MV-4-11 (cell line): ENCODE results near the gene CTU2.
A peak's percentile ranks its signal among the peaks of the same experiment; 100 is the strongest.

Source experiments
- DNase-seq: peaks from one replicate; lab custom pipeline; 2025; lab: John Stamatoyannopoulos, UW

The CTU2 gene

DNA sequence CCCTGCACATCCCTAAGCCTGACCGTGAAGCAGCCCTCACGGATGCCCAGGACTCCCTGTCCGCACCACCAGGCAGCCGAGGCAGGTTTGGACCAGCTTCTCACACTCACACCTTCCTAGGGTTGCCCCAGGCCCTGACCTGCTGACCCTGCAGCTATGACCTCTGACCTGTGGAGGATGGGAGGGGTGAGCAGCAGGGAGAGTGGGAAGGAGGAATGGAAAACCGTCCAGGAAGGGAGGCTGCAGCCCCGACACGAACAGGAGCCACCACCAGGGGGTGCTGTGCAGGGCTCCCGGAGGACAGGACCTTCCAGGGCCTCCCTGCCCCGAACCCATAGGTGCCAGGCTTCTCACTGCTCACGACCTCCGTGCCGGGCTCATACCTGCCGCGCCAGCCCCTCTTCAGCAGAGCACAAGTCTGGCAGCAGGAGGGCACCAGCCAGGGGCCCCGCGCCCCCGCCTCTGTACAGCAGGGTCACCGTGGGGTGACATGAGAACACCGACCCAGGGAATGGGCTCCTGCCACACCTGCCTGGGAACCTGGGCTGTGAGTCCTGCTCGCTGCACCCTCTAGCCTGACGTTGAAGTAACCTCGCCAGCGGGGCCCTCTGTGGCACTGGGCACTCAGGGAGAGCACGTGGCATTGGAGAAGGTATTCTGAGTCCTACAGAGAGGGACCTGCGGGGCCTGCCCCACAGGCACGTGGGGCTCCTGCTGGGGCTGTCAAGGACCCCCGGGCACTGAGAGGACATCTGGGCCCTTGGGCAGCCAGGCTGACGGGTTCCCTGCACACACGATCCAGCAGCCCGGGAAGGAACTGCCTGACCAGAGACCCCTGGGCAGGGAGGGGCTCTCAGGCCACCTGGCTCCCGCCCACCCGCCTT is 37.6 kb downstream of the CTU2 start:
- DNase-seq, result no peak

DNA sequence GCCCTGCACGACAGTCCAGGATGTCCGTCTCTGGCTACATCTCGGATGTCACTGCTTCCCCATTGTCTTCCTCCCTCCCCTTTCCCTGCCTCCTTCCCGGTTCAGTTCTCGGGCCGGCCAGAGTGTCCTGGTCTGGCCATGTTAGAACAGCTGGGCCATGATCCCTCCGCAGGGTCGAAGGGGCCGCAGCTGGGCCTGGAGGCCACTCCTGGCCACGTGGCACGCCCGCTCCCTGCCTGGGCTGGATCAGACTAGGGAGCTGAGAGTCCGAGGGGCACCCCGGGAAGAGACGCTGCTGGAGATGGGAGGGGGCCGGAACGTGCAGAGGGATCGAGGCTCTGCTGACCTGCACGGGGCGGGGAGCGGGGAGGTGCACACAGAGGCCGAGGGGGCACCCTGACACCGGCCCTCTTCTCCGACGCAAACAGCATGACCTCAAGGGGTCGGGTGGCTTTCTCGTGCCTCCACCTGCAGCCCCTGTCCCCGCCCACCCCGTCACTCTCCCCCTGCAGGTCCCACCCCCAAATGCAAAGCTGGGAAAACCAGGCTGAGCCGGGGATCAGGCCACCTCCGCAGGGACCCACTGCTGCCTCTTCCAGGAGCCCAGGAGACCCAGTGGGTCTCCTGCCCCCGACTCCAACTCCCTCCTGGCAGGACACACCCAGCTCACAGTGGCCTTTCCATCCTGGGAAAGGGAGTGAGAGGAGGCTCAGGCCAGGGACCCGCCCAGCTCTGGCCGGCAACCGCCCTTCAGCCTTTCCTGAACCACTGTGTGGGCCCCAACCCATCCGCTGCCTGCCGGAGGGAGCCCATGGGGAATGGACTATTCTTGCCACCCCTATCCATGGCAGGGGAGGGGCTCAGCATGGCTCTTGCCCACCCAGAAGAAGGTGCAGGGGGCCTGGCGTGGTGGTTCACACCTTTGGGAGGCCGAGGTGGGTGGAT is 38.5 kb downstream of the CTU2 start:
- no peak for DNase-seq

DNA sequence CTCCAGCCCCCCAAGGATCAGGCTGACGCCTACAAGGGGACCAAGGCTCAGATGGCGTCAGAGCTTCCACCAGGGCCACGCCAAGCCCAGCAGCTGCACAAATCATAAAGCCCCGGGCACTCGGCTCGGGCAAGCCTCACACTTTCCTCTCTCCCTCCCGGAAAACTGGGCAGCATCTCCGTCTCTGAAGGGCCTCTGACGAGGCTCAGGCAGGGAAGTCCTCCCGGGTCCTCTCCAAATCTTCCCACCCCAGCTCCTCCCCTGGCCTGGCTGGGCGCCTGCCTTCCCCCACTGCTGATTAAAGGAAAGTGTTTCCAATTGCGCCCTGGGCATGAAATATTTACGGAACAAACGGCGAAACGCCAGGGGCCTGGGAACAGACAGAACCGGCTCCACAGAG is 40.2 kb downstream of the CTU2 start:
- DNase-seq, result no peak

DNA sequence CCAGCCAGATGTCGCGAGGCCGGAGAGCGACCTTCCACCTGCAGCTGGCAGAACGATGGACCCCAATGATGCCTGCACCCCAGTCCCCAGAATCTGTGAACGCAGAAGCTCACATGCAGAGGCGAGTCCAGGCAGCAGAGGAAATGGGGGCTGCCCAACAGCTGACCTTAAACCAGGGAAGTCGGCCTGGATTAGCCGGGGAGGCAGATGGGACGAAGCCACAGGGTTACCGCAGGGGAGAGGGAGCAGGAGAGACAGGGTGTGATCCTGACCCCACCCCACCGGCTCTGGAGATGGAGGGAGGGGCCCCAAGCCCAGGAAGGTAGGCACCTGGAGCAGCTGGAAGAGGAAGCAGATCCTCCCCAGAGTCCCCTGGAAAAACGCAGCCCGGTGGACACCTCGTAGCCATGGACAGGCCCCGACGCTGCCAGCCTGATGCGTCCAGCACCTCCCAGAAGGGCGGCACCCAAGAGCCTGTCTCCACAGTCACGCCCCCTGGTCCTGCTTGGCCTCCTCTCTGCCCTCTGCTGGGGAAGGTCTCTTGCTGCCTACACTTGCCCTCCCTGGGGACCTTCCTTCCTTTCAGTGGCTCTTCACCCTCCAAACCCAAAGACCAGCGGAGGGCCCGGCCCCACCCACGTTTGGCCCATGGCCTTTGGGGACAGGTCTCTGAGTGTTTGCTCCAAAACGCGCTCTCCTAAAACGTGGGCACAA is 41.4 kb downstream of the CTU2 start:
- peak; percentile 56 for DNase-seq

DNA sequence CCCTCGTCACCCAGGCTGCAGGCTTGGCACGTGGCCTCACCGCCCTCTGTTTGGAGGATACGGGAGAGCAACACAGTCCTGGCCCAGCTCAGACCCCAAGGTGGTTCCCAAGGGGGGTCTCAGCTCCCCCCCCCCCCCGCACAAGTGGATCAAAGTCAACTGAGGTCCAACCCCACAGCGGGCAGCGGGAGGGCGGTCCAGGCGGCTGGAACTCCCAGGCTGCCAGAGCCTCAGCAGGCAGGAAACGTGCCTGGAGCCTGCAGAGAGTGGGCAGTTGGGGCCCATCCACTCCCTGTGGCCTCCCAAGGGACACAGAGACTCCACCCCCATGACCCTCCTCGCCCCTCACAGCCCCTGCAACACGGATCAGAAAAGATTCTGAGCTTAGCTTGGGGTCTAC is 42.1 kb downstream of the CTU2 start:
- no peak for DNase-seq

DNA sequence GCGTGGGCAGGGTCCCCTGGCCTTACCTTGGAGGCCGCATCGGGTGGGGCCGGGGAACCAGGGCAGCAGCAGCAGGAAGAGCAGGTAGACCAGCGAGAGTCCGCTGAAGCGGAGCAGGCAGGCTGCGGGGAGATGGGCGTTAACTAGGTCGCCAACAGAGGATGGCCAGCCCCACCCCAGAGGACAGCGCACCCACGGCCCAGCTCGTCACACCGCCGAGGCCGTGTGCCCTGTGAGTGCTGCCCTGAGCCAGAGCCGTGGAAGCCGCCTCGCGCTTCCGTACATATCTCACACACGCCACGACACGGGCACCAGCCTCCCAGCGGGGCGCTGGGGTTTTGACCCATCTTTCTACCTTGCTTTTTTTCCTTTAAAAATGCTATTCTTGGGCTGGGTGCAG is 43.1 kb downstream of the CTU2 start:
- no peak for DNase-seq

DNA sequence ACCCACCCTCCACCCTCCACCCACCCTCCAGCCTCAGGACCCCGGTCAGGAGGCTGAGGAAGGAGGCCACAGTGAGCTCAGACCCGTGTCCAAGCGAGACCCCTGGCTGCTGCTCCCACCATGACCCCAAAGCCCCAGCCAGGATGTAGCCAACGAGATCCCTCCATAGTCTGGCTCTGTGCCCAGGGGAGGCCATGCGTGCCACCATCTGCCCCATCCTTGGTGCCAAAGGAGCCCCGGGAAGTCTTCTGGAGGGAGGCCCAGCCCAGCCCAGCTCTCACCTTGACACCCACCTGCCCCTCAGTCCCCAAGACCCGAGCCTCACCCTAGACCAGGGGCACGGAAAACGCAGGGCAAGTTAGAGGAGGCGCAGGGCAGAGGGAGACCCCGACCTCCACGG is 44.6 kb downstream of the CTU2 start:
- no peak for DNase-seq

DNA sequence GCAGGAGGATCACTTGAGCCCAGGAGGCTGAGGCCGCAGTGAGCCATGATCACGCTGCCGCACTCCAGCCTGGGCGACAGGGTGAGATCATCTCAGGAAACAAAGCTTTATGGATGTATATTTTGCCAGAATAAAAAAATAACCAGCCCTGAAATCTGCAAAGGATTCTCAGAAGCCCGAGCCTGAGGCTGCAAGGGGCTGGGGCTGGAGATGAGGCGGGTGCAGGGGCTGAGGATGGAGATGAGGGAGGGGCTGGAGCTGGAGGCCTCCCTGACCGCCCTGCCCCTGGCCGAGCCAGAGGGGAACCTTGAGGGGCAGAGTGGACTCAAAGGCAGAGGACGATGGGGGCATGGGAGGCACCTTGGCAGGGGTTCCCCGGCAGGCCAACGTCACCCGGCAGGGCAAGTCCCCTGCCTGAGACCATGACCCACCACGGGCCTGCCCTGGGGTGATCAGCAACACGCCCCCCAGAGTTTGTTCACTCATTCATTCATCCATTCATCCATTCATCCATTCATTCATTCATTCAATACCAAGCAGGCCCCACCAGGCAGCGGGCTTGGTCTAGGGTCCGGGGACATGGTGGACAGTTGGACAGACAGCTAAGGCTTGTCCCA is 46.2 kb downstream of the CTU2 start:
- no peak for DNase-seq

DNA sequence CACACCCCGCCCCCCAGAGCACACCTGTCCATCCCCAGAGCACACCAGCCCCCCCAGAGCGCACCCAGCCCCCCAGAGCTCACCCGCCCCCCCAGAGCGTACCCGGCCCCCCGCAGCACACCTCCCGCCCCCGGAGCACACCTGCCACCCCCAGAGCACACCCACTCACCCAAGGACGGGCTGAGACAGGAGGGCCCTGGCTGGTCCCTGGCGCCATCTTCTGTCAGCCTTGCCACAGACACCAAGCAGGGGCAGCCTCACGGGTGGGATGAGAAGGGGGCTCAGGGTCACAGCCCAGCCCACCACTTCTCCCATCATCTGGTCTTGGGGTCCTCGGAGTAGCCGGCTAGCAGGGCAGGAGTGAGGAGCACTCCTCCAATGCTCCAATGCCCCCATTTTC is 46.9 kb downstream of the CTU2 start:
- no peak for DNase-seq

DNA sequence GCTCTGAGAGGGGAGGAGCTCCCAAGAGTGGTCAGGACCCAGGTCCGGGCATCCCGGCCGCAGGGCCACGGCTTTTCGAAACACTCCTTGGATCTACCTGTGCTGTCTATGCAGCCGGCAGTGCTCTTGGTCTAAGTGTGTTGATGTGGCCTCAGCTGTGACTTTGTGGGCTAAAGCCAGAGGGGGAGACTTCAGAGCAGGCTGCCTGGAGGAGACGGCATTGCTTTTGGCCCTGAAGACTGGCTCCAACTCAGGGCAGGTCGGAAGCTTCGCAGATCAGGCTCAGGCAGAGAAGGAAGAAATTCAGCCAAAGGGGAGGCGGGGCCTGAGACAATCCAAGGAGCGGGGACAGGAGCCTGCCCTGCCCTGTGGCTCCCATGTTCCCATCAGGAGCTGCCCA is 47.3 kb downstream of the CTU2 start:
- no peak for DNase-seq

DNA sequence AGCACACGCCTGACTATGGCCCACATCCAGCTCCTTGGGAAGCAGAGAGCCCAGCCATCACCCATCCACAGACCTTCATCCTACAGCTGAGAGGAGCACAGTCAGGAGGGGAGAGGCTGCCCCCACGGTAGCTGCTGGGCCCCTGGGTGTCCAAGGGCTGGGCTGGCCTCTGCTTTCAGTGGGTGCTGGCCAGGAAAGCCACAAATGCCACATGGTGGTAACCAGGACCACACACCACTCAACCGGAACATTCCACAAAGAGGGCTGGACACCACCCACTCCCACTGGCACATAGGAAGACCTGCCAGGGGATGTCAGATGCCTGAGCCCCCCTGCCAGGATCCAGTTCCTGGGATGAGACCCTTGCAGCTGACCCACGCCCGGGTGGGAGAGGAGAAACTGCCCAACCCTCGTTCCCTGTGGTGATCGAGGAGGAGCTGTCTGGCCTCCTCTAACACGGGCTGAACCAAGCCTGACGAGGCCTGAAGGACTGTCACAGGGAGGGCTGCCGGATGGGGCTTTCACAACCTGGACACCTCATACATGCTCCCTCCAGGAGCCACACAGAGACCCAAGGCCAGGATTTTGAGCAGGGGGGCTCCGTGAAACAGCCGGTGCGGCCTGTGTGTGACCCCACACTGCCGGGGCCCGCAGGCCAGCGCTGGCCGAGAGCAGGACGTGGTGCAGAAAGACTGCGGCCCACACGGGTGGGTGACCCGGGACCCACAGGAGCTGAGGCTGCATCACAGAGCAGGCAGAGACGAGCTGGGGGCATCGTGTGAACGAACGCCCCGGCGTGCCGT is 48.0 kb downstream of the CTU2 start:
- DNase-seq, result no peak

DNA sequence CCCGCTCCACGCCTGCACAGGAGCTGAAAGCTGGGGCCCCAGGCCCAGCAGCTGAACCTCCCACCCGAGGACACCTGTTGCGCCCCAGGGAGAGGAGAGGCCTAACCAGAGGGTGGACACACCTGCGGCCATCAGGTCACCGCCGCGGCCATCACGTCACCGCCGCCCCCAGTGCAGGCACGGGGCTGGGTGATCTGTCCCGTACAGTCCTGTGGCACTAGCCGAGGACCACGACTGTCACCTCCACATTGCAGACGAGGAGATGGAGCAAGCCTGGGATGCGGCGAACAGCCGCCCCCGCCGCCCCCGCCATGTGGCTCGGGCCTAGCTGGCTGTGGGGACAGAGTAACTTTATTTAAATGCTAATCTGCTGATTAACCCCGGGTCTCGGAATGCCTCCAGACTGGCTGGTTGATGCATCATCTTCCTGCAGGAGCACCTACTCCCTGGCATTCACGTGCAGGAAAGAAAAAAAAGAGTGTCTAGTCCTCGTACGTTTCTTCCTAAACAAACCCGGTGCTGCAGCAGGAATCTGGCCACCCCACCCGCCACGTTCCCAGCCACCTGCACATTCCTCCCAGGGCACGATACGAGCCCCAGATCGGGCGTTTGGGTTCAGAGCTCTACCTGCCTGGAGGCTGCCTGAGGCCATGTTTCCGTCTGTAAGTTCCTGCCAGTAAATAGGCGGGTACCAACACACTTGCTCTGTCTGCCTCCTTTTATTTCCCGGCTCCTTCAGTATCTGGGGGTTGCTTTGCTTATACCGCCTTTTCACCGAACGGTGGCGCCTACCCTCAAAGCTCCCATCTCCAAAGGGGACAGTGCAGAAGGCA is 48.8 kb downstream of the CTU2 start:
- DNase-seq, result no peak

DNA sequence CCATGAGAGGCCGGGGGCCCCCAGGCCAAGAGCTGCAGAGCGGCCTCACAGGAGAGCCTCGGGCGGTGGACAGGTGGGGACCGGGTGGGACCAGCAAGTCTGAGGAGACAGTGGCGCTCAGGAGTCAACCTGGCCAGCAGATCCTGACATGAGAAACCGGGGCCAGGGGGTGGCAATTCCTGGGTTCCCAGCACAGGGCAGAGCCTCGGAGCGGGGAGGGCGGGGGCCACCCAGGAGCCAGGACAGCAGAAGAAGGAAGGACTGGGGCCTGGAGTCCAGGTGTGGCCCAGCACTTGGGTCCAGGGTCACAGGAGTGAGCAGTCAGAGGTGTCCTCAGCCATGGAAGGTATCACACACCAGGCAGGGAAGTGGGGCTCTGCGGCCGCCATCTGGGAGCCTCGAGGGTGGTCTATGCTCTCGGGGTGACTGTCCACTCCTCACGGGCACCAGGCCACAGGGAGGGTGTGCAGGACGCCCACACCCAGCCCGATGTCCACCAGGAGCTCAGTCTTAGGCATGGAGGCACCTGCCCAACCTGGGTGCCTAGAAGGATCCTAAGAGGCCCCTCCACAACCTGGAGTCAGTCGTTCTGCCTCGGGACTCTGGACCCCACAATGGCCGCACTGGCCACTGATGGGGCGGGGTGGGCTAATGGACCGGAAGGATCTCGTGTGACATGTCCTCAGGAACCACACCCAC is 49.6 kb downstream of the CTU2 start:
- DNase-seq, result no peak

DNA sequence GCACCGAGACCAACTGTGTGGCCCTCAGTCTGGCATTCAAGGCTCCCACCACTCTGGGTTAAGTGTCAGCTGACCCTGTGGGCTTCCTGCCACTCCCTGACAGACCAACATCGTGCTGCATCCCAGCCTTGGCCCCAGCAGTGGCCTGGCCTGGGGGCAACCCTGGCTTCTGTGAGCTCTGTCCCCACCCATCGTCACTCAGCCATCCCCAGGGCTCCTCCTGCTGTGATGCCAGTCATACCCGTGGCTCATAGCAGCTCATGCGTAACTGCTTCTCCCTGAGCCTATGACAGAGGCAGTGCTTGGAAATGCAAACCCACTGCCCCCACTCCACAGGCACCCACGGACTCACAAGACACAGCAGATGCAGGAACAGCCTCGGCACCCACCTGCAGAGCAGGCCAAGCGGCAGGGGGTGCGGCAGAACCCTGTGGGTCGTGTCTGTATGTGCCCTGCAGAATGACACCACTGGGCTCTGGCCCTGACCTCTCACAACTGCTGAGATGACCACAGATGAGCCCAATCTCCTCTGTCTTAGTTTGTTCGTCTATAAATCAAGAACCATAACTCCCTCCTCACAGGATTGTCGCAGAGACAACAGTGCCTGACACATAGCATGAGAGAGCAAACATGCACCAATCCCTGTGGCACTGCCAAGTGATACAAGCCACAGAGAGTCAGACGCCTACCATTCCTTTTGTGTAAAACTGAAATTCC is 52.1 kb downstream of the CTU2 start:
- DNase-seq, result no peak

DNA sequence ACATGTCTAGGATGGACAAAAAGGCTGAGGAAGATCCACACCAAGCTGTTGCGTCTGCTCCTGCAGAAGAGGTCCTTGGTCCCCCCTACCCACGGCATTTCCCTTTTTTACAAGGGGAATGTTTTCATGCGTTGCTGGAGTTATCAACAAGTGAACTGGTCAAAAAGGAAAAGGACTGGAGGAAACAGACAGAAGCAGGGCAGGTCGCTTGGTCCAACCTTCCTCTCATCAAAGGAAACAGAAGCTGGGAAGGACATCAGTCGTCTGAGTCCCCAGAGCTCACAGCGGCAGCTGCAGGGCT is 52.6 kb downstream of the CTU2 start:
- DNase-seq, result no peak

DNA sequence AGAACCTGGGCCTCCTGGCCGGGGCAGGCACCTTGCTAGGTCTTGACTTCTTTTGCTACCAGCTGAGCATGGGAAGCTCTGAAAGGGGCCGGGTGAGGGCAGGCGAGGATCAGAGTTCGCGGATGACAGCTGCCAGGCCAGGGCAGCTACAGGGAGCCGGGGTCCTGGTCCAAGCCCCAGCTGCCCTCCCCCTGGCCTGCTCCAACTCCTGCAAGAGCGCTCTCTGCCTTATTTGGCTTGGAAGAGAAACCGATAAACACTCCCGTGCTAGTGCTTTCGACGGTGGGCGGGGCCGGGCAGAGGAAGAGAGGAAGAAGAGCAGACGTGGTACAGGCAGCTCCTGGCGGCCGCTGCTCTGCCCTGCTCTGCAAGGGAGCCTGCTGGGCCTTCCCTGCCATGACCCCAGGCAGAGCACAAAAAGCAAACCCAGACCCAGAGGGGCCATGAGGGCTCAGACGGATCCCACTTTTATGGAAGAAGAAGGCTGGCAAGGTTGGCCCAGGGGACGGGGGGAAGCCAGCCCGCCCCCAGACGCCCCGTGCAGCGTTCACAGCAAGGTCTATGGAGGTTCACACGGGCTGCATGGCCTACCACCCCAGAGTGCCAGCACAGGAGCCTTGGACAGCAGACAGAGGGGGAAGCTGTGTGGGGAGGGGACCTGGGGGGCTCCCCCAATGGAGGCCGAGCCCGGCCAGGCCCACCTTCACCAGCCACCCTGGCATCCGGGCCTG is 53.1 kb downstream of the CTU2 start:
- peak; percentile 33 for DNase-seq

DNA sequence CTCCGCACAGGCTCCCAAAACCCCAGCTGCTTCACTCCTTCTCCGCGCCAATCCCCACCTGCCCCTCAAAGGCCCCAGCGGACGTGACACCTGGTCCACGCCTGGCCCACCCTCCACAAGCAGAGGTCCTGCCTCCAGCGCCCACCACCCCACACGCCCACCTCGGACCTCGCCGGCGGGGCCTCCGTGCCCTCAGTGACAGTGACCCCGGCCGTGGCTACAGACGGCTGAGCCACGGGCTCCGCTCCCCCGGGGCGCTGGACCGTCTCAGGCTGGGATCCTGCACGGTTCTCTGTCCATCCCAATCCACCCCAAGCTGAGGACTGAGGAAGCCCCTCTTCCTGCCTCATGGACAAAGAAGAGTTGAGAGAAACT is 53.7 kb downstream of the CTU2 start:
- DNase-seq, result no peak

DNA sequence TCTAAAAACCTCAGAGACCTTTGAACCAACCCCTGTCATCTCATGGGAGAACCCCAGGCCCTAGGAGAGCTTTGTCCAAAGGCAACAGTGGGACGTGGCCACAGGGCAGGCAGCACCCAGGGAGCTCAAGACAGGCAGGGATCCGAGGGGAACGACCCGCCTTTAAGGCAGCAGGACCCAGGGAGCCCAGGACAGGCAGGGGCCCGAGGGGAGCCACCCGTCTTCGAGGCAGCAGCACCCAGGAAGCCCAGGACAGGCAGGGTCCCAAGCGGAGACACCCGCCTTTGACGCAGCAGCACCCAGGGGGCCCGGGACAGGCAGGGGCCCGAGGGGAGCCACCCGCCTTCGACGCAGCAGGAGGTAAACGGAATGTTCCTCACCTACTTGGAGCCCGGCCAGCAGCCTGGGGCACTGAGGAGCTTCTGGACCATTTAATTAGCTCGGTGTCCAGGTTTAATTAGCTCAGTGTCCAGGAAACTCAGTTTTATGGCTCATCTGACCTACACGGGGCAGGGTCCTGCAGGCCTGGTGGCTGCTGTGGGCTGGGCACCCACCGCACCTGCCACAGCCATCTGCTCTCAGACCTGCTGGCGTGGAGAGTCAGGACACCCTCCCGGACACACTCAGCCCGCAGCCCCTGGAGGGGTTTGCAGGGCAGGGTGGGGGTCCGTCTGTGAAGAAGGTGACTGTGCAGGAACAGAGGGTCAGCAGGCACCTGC is 54.3 kb downstream of the CTU2 start:
- DNase-seq, result no peak
